HS-27A (cell line): ENCODE data around the gene SLITRK3.
"Not testable (repeated sequence)": the region's sequence is repeated elsewhere in the genome, so short reads cannot be mapped to it uniquely, and the experiment has no call there.

Source experiments
- DNase-seq: peaks from one replicate; pipeline ENCODE4 v3.0.0-alpha.2; 2012; ENCODE audit warnings: low read depth, missing footprints

SLITRK3 gene

GRCh38 chr3:165191491-165191890, 4.7 kb downstream of the SLITRK3 start:
- DNase-seq, result no peak

GRCh38 chr3:165188452-165188851, 7.7 kb downstream of the SLITRK3 start:
- no peak for DNase-seq

- peak; percentile 33 for DNase-seq
These were observed 10.4 kb downstream of the SLITRK3 start for GRCh38 chr3:165185707-165186327.

GRCh38 chr3:165181556-165181955, 14.6 kb downstream of the SLITRK3 start:
- peak; percentile 19 for DNase-seq

GRCh38 chr3:165170236-165170635, 25.9 kb downstream of the SLITRK3 start:
- no peak for DNase-seq

- DNase-seq, result no peak
These were observed 26.8 kb downstream of the SLITRK3 start for GRCh38 chr3:165169368-165169767.

- DNase-seq, result no peak
These were observed 33.3 kb downstream of the SLITRK3 start for GRCh38 chr3:165162883-165163282.

- no peak for DNase-seq
These were observed 36.3 kb downstream of the SLITRK3 start for GRCh38 chr3:165159760-165160421.

GRCh38 chr3:165158011-165158410, 38.2 kb downstream of the SLITRK3 start:
- DNase-seq, result no peak

- DNase-seq, result no peak
These were observed 39.3 kb downstream of the SLITRK3 start for GRCh38 chr3:165156757-165157420.

- DNase-seq, result no peak
These were observed 47.2 kb downstream of the SLITRK3 start for GRCh38 chr3:165148876-165149441.

GRCh38 chr3:165144271-165144670, 51.9 kb downstream of the SLITRK3 start:
- DNase-seq, result no peak

GRCh38 chr3:165139918-165140317, 56.3 kb downstream of the SLITRK3 start:
- not testable (repeated sequence) for DNase-seq
